Ishikawa (cell line): ENCODE data around the gene NR2E1.

ENCODE experiments used
- CEBPB ChIP-seq: IDR thresholded peaks from 2 replicates; pipeline ENCODE4 v1.6.1; 2012
- CREB1 ChIP-seq: IDR thresholded peaks from 2 replicates; pipeline ENCODE4 v1.6.1; 2012; ENCODE audit warnings: low read depth
- EGR1 ChIP-seq: IDR thresholded peaks from 2 replicates; pipeline ENCODE4 v1.6.1; 2012
- EP300 ChIP-seq: IDR thresholded peaks from 2 replicates; pipeline ENCODE4 v1.6.1; 2012; ENCODE audit warnings: borderline replicate concordance
- FOXM1 ChIP-seq: IDR thresholded peaks from 2 replicates; pipeline ENCODE4 v1.6.1; 2012; ENCODE audit warnings: low read depth, borderline replicate concordance
- NFIC ChIP-seq: IDR thresholded peaks from 2 replicates; pipeline ENCODE4 v1.6.1; 2012
- RAD21 ChIP-seq: IDR thresholded peaks from 2 replicates; pipeline ENCODE4 v1.6.1; 2012; ENCODE audit warnings: low read depth
- TAF1 ChIP-seq: IDR thresholded peaks from 2 replicates; pipeline ENCODE4 v1.6.1; 2012; ENCODE audit warnings: low read depth, mild to moderate bottlenecking
- TCF12 ChIP-seq: IDR thresholded peaks from 2 replicates; pipeline ENCODE4 v1.6.1; 2012; ENCODE audit warnings: low read depth
- TEAD4 ChIP-seq: IDR thresholded peaks from 2 replicates; pipeline ENCODE4 v1.6.1; 2012
- YY1 ChIP-seq: IDR thresholded peaks from 2 replicates; pipeline ENCODE4 v1.6.1; 2012; ENCODE audit warnings: low read depth
- ZBTB7A ChIP-seq: IDR thresholded peaks from 2 replicates; pipeline ENCODE4 v1.6.1; 2012; ENCODE audit warnings: low read depth
- TF ChIP-seq, protein P1 (sequence below): IDR thresholded peaks from 2 replicates; pipeline ENCODE4 v1.6.1; 2012
- TF ChIP-seq, protein P2 (sequence below): IDR thresholded peaks from 2 replicates; pipeline ENCODE4 v1.6.1; 2012; ENCODE audit warnings: low read depth, mild to moderate bottlenecking
- TF ChIP-seq, protein P3 (sequence below): IDR thresholded peaks from 2 replicates; pipeline ENCODE4 v1.6.1; 2012

The NR2E1 gene

DNA sequence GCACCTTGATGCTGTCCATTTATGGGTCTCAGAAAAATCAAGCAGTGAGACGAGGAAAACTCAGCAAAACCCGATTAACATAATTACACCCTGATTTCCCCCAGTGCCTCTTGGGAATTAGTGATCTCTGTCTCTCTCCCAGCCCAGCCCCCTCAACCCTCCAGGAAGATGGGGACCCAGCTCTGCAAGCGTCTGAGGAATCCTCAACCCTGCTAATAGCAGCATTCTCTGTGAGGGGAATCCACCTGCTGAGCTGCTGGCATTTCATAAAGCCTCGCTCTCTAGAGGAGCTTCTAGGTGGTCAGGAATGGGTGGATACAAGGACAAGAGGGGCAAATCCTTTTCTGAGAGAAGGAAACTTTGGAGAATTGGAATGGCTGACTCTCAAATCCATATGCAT lies 13.9 kb downstream of the NR2E1 start:
- TF ChIP-seq, protein P1, sequence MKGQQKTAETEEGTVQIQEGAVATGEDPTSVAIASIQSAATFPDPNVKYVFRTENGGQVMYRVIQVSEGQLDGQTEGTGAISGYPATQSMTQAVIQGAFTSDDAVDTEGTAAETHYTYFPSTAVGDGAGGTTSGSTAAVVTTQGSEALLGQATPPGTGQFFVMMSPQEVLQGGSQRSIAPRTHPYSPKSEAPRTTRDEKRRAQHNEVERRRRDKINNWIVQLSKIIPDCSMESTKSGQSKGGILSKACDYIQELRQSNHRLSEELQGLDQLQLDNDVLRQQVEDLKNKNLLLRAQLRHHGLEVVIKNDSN: no peak
- TF ChIP-seq RAD21 (no peak), TAF1 (no peak), EGR1 (no peak), CEBPB (no peak), TCF12 (no peak), YY1 (no peak), EP300 (no peak)
- TF ChIP-seq, protein P2, sequence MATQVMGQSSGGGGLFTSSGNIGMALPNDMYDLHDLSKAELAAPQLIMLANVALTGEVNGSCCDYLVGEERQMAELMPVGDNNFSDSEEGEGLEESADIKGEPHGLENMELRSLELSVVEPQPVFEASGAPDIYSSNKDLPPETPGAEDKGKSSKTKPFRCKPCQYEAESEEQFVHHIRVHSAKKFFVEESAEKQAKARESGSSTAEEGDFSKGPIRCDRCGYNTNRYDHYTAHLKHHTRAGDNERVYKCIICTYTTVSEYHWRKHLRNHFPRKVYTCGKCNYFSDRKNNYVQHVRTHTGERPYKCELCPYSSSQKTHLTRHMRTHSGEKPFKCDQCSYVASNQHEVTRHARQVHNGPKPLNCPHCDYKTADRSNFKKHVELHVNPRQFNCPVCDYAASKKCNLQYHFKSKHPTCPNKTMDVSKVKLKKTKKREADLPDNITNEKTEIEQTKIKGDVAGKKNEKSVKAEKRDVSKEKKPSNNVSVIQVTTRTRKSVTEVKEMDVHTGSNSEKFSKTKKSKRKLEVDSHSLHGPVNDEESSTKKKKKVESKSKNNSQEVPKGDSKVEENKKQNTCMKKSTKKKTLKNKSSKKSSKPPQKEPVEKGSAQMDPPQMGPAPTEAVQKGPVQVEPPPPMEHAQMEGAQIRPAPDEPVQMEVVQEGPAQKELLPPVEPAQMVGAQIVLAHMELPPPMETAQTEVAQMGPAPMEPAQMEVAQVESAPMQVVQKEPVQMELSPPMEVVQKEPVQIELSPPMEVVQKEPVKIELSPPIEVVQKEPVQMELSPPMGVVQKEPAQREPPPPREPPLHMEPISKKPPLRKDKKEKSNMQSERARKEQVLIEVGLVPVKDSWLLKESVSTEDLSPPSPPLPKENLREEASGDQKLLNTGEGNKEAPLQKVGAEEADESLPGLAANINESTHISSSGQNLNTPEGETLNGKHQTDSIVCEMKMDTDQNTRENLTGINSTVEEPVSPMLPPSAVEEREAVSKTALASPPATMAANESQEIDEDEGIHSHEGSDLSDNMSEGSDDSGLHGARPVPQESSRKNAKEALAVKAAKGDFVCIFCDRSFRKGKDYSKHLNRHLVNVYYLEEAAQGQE: no peak

DNA sequence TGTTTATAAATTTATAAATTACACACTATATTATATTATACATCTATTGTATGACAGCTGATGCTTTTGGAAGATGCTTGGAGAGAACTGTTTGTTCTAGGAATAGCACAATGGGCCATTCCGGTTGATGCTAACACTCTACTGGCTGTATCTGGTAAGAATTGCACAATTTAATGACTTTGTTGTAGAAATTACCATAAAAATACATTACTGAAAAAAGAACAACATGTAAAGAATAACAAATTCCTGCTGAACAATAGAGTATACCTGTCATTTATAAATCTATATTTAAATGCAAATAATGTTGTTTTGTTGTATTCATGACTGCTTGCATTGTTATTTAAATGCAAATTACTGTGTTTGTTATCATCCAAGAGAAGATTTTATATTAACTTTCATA lies 14.4 kb downstream of the NR2E1 start:
- TF ChIP-seq, protein P3, sequence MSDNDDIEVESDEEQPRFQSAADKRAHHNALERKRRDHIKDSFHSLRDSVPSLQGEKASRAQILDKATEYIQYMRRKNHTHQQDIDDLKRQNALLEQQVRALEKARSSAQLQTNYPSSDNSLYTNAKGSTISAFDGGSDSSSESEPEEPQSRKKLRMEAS: no peak

DNA sequence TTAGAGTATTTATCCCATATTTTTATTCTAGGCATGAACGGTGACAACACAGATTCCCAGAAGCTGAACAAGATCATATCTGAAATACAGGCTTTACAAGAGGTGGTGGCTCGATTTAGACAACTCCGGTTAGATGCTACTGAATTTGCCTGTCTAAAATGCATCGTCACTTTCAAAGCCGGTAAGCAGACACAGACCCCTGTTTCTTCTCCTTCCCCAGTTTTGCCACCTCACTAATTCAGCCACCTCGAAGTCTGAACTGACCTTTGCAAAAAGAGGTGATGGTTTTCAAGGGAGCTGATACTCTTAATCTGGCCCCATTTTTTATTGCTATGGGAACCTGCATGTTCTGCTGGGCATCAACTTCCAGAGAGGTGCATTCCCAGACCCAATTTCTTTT lies 15.0 kb downstream of the NR2E1 start:
- TF ChIP-seq TCF12 (no peak), EGR1 (no peak)
- TF ChIP-seq, protein P2: no peak

DNA sequence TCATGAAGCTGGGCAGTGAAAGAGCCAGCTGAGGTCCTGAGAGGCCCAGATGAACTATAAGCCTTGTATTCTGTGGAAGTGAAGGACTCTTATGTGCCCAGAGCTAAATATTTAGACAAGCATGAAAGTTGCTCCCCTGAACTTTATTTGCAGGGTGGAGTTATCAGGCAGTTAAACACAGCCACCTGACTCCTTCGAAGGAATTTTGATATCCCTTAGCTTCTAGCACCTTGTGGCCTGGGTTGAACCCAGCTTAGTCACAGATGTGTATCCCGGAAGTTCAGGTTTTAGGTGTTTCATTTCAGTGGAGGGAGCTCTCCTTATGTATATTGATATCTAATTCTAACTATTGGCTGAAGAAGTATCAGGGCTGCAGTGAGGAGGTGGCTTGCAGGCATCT lies 20.4 kb downstream of the NR2E1 start:
- no peak for TF ChIP-seq CEBPB
- no peak for TF ChIP-seq ZBTB7A

DNA sequence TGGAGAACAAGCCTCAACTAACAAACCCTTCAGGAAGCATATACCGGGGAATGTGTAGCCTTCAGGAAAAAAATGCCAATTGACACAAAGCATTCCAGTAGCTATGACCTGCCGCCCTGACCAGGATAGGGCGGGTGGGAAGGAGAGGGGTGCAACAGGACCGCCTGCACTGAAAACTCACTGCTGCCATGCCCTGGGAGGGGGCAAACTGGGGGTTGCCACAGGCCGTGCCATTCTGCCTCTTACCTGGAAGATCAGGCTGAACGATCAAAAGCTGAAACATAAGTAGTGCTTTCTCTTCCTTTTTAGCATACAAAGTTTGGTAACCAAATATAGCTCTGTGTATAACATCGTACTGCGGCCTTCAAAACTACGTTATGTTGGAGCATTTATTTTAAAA lies 21.7 kb downstream of the NR2E1 start:
- no peak for TF ChIP-seq FOXM1
- no peak for TF ChIP-seq YY1
- TF ChIP-seq, protein P2: no peak
- TF ChIP-seq, protein P1: no peak
- TF ChIP-seq, protein P3: no peak

DNA sequence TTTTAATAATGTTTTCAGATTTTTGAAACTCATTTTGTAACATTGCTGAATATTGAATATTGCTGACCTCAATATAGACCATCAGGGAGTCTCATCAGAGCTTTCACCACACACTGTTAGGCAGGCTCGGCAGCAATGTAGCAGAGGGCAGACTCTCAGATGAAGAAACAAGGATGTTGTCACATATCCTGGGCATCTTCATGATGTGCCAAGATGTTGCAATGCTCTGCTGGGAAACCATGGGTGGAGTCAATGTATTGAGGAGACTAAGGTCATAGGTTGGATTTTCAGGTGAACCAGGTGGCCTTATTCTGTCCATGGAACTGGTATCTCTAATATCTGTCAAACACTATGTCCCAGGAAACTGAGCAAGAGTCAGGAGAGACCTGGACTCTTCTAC lies 27.3 kb downstream of the NR2E1 start:
- no peak for TF ChIP-seq EGR1

DNA sequence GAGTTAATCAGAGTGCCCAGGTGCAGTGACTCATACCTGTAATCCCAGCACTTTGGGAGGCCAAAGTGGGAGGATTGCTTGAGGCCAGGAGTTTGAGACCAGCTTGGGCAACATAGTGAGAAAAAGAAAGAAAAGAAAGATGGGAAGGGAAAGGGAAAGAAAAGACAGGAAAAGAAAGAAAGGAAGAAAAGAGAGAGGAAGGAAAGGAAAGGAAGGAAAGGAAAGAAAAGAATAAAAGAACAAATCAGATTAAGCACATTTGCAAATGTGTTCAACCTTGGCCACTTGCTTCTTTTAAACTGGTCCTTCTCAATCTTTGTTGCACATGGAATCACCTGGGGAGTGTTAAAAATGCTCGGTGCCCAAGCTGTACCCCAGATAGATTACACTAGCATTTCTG lies 28.0 kb downstream of the NR2E1 start:
- TF ChIP-seq, protein P2: no peak
- TF ChIP-seq TAF1 (no peak), TEAD4 (no peak), CREB1 (no peak), TCF12 (no peak), EGR1 (no peak), YY1 (no peak), NFIC (no peak), RAD21 (no peak)
- TF ChIP-seq, protein P1: no peak
